K562 (cell line): ENCODE measurements around the gene FN3K. TPM values are rescaled to one million over a fixed set of nuclear protein-coding genes. Genes with fewer than 3 reads are reported as not detected.
A peak's percentile ranks its signal among the peaks of the same experiment; 100 is the strongest.

Experiments
- ARID4B ChIP-seq: sonication (generic); formaldehyde crosslinking; IDR thresholded peaks from 2 replicates; pipeline ENCODE4 v1.8.0; 2022; ENCODE audit warnings: mild to moderate bottlenecking, missing genetic modification reagents
- COPS2 ChIP-seq: fragments of 450-650 bp; conservative IDR thresholded peaks from 2 replicates; pipeline ENCODE4 v1.6.1; 2016; ENCODE audit warnings: mild to moderate bottlenecking, moderate library complexity
- DEAF1 ChIP-seq: fragments of 450-650 bp; formaldehyde crosslinking; IDR thresholded peaks from 2 replicates; pipeline ENCODE4 v1.4.0; 2020; ENCODE audit warnings: mild to moderate bottlenecking, moderate library complexity
- ESRRB ChIP-seq: fragments of 250-450 bp; sonication (Bioruptor Pico); IDR thresholded peaks from 2 replicates; pipeline ENCODE4 v1.5.0; 2020; ENCODE audit warnings: mild to moderate bottlenecking, moderate library complexity, borderline replicate concordance
- KHSRP ChIP-seq: fragments of 450-650 bp; IDR thresholded peaks from 2 replicates; pipeline ENCODE4 v1.6.1; 2017
- MAX ChIP-seq: sonication (generic); formaldehyde crosslinking; IDR thresholded peaks from 2 replicates; pipeline ENCODE4 v1.9.0; 2022; ENCODE audit warnings: mild to moderate bottlenecking, missing genetic modification reagents
- MTA1 ChIP-seq: fragments of 450-650 bp; IDR thresholded peaks from 2 replicates; pipeline ENCODE4 v1.6.1; 2017; ENCODE audit warnings: borderline replicate concordance
- PHF8 ChIP-seq: fragments of 200-600 bp; sonication (generic); IDR thresholded peaks from 2 replicates; pipeline ENCODE4 v1.6.1; 2012; ENCODE audit warnings: mixed run types, mild to moderate bottlenecking, inconsistent platforms, low read length, moderate library complexity, borderline replicate concordance
- RUNX1 ChIP-seq: sonication (generic); IDR thresholded peaks from 2 replicates; pipeline ENCODE4 v1.6.1; 2016; ENCODE audit warnings: antibody characterized with exemption, low read depth
- SNRNP70 ChIP-seq: fragments of 200-400 bp; formaldehyde crosslinking; optimal IDR thresholded peaks from 2 replicates; pipeline ENCODE3; 2017; ENCODE audit warnings: low read depth, low read length
- TEAD4 ChIP-seq, 2 experiments: sonication (generic) in 1 of 2; formaldehyde crosslinking in 1 of 2; IDR thresholded peaks; 2 replicates each; pipeline versions ENCODE4 v1.6.1 to v1.8.0; 2012 to 2022; ENCODE audit warnings: borderline replicate concordance in 1 of 2, inconsistent platforms in 1 of 2, low read length in 1 of 2, mild to moderate bottlenecking in 1 of 2, missing genetic modification reagents in 1 of 2
- ZC3H8 ChIP-seq: fragments of 450-650 bp; IDR thresholded peaks from 2 replicates; pipeline ENCODE4 v1.6.1; 2017
- ZNF224 ChIP-seq: sonication (generic); formaldehyde crosslinking; IDR thresholded peaks from 2 replicates; pipeline ENCODE4 v1.8.0; 2022; ENCODE audit warnings: mild to moderate bottlenecking, missing genetic modification reagents
- ZNF24 ChIP-seq: fragments of 450-650 bp; IDR thresholded peaks from 2 replicates; pipeline ENCODE4 v1.6.1; 2016
- ZNF395 ChIP-seq: fragments of 200-800 bp; sonication (Bioruptor generic); IDR thresholded peaks from 2 replicates; pipeline ENCODE4 v1.6.1; 2017; ENCODE audit warnings: missing genetic modification characterization, missing compliant biosample characterization
- ZNF589 ChIP-seq: fragments of 200-800 bp; sonication (Bioruptor generic); IDR thresholded peaks from 2 replicates; pipeline ENCODE4 v1.6.1; 2016; ENCODE audit warnings: low read depth, missing genetic modification characterization, missing compliant biosample characterization
- polyA plus RNA-seq, 8 experiments: library from polyadenylated mRNA; depleted of rRNA in 4 of 8; stranded (reverse) in 5 of 8; unstranded in 3 of 8; fragments of >200 nt; fragmentation: Nextera tagmentation in 2 of 8; fragmentation: Illumina TruSeq in 1 of 8; extraction: Ambion mirVana in 2 of 8; extraction: Trizol in 1 of 8; gene quantifications; 2 replicates each; pipeline versions ENCODE4 v1.2.1 to v1.2.3, GENCODE V29; 2011 to 2014; ENCODE audit warnings: inconsistent platforms in 1 of 8, missing spikeins in 1 of 8
- total RNA-seq, 7 experiments: library from RNA; depleted of rRNA in 6 of 7; stranded (reverse); fragments of >200 nt in 6 of 7; fragmentation: Illumina TruSeq in 2 of 7; extraction: Trizol in 2 of 7; gene quantifications; 2 replicates each; pipeline versions ENCODE4 v1.2.1 to v1.2.3, GENCODE V29; 2011 to 2021; ENCODE audit warnings: low replicate concordance in 1 of 7

FN3K gene
- total and polyA plus RNA-seq, 9 of the 15 experiments (the other 6 are each of a cell fraction or from before 2014, with no cell fraction given) = 0.08 to 22.7 (median 3.8) TPM

- TF ChIP-seq PHF8 = no peak
- no peak for TF ChIP-seq ZC3H8
- TF ChIP-seq ZNF395 (CRISPR knock-in tag) = 0 out of 2 replicates have a peak, but pooled peaks have one; percentile 11
- peak; percentile 88 for TF ChIP-seq ARID4B (CRISPR knock-in tag)
- TF ChIP-seq SNRNP70 = no peak
- TF ChIP-seq ZNF589 (CRISPR knock-in tag) = 0 out of 2 replicates have a peak, but pooled peaks have one; percentile 35
- TF ChIP-seq ZNF224 (CRISPR knock-in tag) = no peak
- no peak for TF ChIP-seq KHSRP
- TF ChIP-seq RUNX1 = no peak
- no peak for TF ChIP-seq ESRRB (CRISPR knock-in tag)
- no peak for TF ChIP-seq ZNF24
- 0 out of 2 replicates have a peak, but pooled peaks have one; percentile 52 for TF ChIP-seq TEAD4 (IDR thresholded peaks at IDR 0.05; ENCODE audit: low read length)
- TF ChIP-seq TEAD4 (CRISPR knock-in tag; IDR thresholded peaks at IDR 0.05; ENCODE audit: borderline replicate concordance) = no peak
- no peak for TF ChIP-seq DEAF1 (CRISPR knock-in tag)
- no peak for TF ChIP-seq COPS2
- peak; percentile 98 for TF ChIP-seq MAX (CRISPR knock-in tag)
- no peak for TF ChIP-seq MTA1
These were observed 2.8 kb downstream of the FN3K start (continued) for GRCh38 chr17:82737967-82738877.
